IPS-18c (cell line): Measurements from ENCODE around the gene CCDC144A.
"Not testable (repeated sequence)": the region's sequence is repeated elsewhere in the genome, so short reads cannot be mapped to it uniquely, and the experiment has no call there.

Source experiments
- H3K4me3 ChIP-seq: 2 replicates; pipeline ENCODE4 v1.7.0; 2013; ENCODE audit warnings: low read depth, mild to moderate bottlenecking, low read length, moderate library complexity; ENCODE audit not compliant: insufficient read depth
- H3K9me3 ChIP-seq: one replicate; pipeline ENCODE4 v1.6.1; 2013; ENCODE audit warnings: mild to moderate bottlenecking, low read length, moderate library complexity; ENCODE audit not compliant: control insufficient read depth, insufficient read depth

The CCDC144A gene

GRCh38 chr17:16689731-16690281 lies at the start of gene CCDC144A:
TSS of gene CCDC144A (plus strand) at chr17:16690241. CDS start at chr17:16690401, 160 bp downstream.
- not testable (repeated sequence) for H3K4me3 ChIP-seq

DNA sequence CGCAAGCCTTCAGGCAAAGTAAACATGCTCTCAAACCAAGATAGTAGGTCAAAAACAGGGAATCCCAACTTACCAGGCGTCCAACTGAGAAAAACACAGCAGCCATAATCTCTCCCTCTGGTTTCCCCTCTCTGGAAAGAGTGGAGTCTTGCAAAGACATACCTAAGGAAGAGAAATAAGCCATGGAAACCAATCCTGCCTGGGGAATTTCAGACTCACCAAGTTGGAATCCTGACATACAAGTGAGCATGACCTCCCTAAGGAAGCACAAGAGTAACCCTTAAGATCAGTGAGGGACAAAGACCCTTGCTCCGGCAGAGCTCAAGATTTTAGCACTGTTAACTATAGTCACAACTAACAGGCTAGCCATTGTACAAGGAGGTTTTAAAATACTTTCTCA lies 40.5 kb upstream of the CCDC144A start:
- no peak overlapping the region for H3K4me3 ChIP-seq
- H3K9me3 ChIP-seq: no peaks in the 10 kb centered on the region

More at GRCh38 chr17:16689731-16690281, at the start of gene CCDC144A:
- H3K9me3 ChIP-seq: not testable (repeated sequence)

DNA sequence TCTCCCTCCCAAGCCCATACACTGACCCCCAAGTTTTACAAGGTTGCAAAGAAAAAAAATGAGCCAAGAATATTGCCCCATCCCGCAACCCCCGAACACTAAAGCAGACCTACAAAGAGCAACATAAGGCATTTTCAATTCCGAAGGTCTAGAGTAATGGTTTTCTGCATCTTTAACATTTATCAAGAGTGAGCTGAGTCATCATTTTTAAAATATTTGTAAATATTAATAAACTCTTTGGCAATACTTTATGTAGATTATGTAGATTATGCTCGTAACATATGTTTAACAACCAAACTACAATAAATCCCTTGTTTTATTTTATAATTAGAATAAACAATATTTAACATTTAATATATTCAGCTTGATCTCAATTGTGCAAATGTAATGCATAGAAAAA lies 37.8 kb upstream of the CCDC144A start:
- Histone ChIP-seq H3K4me3 (peak overlapping the region; percentile 78; the same call in 1 of the 2 replicates), H3K9me3 (no peaks in the 10 kb centered on the region)

- peak overlapping the region; percentile 78 for H3K4me3 ChIP-seq
- peaks cover 2% of the 10 kb centered on the region for H3K9me3 ChIP-seq
These were observed 37.1 kb upstream of the CCDC144A start for GRCh38 chr17:16652847-16653366.

- Histone ChIP-seq H3K4me3 (peak within 1 kb of the TSS; percentile 78), H3K9me3 (peaks cover 2% of the 10 kb centered on the region)
These were observed 36.5 kb upstream of the CCDC144A start, which contains the start of gene ZNF624 for GRCh38 chr17:16653367-16654041. TSS of gene ZNF624 (minus strand) at chr17:16653850.

DNA sequence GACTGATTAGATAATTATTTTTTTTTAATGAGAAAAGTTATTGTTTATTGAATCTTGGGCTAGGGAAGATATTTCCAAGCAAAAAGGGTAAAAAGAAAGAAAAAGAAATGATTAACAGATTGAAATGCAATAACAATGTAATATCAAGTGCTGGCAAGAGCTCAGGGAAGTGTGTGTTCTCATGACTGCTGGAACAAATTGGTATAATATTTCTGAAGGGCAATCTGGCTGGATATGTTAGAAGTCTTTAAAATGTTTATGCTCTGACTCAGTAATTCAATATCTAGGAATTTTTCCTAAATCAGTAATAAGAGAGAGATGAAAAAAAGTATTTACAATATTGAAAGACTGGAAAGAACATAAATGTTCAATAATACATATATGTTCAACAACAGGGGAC lies 28.8 kb upstream of the CCDC144A start:
- Histone ChIP-seq H3K4me3 (no peak overlapping the region), H3K9me3 (peaks cover 2% of the 10 kb centered on the region)

DNA sequence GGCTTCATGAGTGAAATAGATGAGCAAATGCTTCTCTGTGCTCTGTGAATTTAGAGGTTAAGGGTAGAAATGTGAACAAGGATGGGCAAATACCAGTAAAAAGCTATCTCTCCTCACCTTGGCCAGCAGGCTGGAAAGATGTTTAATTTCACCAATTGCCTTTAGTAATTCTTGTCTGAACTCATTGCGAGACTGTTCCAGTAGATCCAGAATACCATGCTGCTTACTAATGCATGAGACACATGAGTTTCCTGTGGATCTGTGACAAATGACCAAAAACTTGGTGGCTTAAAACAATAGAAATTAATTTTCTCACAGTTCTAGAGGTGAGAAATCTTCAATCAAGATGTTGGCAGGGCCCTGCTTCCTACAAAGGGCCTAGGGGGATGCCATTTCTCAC lies 27.1 kb upstream of the CCDC144A start:
- no peaks in the 10 kb centered on the region for H3K9me3 ChIP-seq

GRCh38 chr17:16666553-16666906 lies 23.5 kb upstream of the CCDC144A start:
- peak overlapping the region; percentile 60; the same call in 1 of the 2 replicates for H3K4me3 ChIP-seq
- not testable (repeated sequence) for H3K9me3 ChIP-seq

More for the DNA sequence above, 27.1 kb upstream of the CCDC144A start:
- H3K4me3 ChIP-seq: no peak overlapping the region

- H3K4me3 ChIP-seq: peak overlapping the region; percentile 60; the same call in 1 of the 2 replicates
- not testable (repeated sequence) for H3K9me3 ChIP-seq
These were observed 23.0 kb upstream of the CCDC144A start for GRCh38 chr17:16666907-16667636.

GRCh38 chr17:16676676-16677268 lies 13.3 kb upstream of the CCDC144A start:
- no peaks in the 10 kb centered on the region for H3K9me3 ChIP-seq
- H3K4me3 ChIP-seq: no peak overlapping the region

DNA sequence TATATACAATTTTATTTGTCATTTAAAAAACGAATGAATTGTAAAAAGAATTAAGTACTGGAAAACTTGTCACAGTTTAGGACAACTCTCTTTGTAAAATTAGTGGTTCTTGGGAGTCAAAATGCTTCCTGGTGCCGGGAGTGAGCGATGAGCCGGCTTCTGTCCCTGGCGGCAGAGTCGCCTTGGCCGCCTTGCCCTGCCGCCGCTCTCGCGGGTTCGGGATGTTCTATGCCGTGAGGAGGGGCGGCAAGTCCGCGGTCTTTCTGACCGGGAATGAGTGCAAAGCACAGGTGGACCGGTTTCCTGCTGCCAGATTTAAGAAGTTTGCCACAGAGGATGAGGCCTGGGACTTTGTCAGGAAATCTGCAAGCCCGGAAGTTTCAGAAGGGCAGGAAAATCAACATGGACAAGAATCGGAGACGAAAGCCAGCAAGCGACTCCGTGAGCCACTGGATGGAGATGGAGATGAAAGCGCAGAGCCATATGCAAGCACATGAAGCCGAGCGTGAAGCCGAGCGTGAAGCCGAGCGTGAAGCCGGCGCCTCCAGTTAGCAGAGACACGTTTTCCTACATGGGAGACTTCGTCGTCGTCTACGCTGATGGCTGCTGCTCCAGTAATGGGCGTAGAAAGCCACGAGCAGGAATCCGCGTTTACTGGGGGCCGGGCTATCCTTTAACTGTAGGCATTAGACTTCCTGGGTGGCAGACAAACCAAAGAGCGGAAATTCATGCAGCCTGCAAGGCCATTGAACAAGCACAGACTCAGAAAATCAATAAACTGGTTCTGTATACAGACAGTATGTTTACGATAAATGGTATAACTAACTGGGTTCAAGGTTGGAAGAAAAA lies 6.5 kb upstream of the CCDC144A start:
- not testable (repeated sequence) for H3K4me3 ChIP-seq, H3K9me3 ChIP-seq

DNA sequence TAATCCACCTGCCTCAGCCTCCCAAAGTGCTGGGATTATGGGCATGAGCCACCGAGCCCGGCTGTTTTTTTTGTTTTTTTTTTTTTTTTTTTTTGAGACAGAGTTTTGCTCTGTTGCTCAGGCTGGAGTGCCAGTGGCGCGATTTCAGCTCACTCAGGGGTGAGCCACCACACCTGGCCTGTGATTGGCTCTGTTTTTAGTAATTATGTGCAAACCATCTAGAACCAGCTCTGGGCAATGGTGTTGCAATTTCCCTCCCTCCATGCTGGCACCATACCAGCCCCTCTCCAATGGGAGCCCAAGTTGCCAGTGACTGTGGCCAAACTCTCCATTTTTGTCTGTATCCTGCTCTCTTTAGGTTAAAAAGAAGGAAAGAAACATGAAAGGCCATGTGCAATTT lies 4.0 kb upstream of the CCDC144A start:
- H3K9me3 ChIP-seq, H3K4me3 ChIP-seq: not testable (repeated sequence)

GRCh38 chr17:16687151-16687550 lies 2.9 kb upstream of the CCDC144A start:
- not testable (repeated sequence) for H3K4me3 ChIP-seq, H3K9me3 ChIP-seq

DNA sequence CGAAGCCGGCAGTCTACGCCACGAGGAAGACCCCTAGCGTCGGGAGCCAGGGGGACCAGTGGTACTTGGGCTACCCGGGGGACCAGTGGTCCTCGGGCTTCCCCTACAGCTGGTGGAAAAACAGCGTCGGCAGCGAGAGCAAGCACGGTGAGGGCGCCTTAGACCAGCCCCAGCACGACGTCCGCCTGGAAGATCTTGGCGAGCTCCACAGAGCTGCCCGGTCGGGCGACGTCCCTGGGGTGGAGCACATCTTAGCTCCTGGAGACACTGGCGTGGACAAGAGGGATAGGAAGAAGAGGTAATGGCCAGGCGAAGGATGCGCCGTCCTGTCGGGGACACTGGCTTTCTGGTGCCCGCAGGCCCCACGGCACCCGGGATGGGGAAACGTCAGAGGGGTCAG lies 406 bp downstream of the CCDC144A start:
- H3K9me3 ChIP-seq, H3K4me3 ChIP-seq: not testable (repeated sequence)

- H3K9me3 ChIP-seq, H3K4me3 ChIP-seq: not testable (repeated sequence)
These were observed 7.6 kb downstream of the CCDC144A start for GRCh38 chr17:16697603-16698002.

DNA sequence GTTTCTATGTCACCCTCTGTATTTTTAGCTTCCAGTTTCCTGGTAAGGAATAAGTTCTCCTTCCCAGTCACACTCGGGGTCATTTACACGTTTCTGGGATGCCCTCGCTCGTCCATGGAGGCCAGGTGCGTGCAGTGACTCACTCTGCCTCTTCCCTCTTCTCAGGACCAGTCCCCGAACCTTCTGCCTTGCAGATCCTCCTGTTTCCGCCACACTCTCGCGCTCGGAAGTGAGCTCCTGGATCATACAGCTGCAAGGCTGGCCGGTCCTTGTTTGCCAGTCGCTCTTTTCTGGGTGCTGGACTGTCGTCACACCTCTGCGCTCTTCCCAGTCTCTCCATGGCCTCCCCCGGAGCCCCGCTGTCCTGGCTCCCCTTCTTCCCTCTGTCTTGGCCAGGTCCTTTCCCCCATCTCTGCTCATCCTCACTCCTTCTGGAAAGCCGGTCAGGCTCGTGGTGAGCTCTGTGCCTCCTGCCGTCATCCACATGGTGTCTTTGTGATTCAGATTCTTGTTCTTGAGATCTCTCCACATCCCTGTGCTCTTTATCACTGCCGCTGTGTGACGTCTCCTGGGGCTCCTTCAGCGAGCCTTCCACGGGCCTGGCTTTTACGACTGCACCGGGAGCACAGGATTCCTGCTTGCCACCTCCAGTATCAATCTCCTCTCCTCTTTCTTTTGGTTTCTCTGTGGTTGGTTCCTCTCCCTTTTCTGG lies 55.6 kb downstream of the CCDC144A start:
- H3K4me3 ChIP-seq, H3K9me3 ChIP-seq: not testable (repeated sequence)
